Astrocyte of the spinal cord (primary cell): ENCODE measurements around the gene HIVEP3.

Source experiments
- DNase-seq: peaks from one replicate; pipeline ENCODE4 v3.0.0; 2011; ENCODE audit warnings: low read depth, low spot score
- H3K4me3 ChIP-seq: 2 replicates; pipeline ENCODE4 v1.5.1; 2011; ENCODE audit warnings: low read depth, mild to moderate bottlenecking, low read length, moderate library complexity
- CTCF ChIP-seq: IDR thresholded peaks from 2 replicates; pipeline ENCODE4 v1.5.1; 2012; ENCODE audit warnings: low read depth, mild to moderate bottlenecking, low read length, inconsistent platforms
- in situ Hi-C: cut with HindIII; loops from 2 replicates; pipeline ENCODE4 v1.10.0; 2017; ENCODE audit warnings: low sequenced_read_pairs

HIVEP3 gene

GRCh38 chr1:41652384-41653265 lies 266.1 kb downstream of the HIVEP3 start:
- no peak for DNase-seq
- in situ Hi-C loops, result no loop called here
- TF ChIP-seq CTCF, result no peak
- no peak overlapping the region for H3K4me3 ChIP-seq

GRCh38 chr1:41650028-41650880 lies 268.5 kb downstream of the HIVEP3 start:
- TF ChIP-seq CTCF, result no peak
- in situ Hi-C loops, result no loop called here
- DNase-seq, result no peak
- no peak overlapping the region for H3K4me3 ChIP-seq

- H3K4me3 ChIP-seq, result no peak overlapping the region
- DNase-seq, result no peak
- in situ Hi-C loops, result no loop called here
- no peak for TF ChIP-seq CTCF
Measured at GRCh38 chr1:41649396-41650027, 269.2 kb downstream of the HIVEP3 start.

- DNase-seq, result no peak
- no peak for TF ChIP-seq CTCF
- in situ Hi-C loops, result no loop called here
- no peak overlapping the region for H3K4me3 ChIP-seq
Measured at GRCh38 chr1:41648844-41649243, 269.9 kb downstream of the HIVEP3 start.

GRCh38 chr1:41648230-41648629 lies 270.5 kb downstream of the HIVEP3 start:
- no peak for TF ChIP-seq CTCF
- in situ Hi-C loops, result no loop called here
- DNase-seq, result no peak
- H3K4me3 ChIP-seq, result no peak overlapping the region

- no peak for DNase-seq
- H3K4me3 ChIP-seq, result no peak overlapping the region
- no peak for TF ChIP-seq CTCF
- in situ Hi-C loops, result no loop called here
Measured at GRCh38 chr1:41647221-41648135, 271.2 kb downstream of the HIVEP3 start.
